HCT116 (cell line): ENCODE results near the gene KCTD2. TPM values are rescaled to one million over a fixed set of nuclear protein-coding genes. Genes with fewer than 3 reads are reported as not detected.

Experiments used
- ATAC-seq: fragments of 200-7000 bp; cut with Tn5 transposase; 2 replicates; pipeline ENCODE4 v1.9.1; 2020; ENCODE audit warnings: mild to moderate bottlenecking, moderate library complexity
- BruUV-seq: library from RNA; stranded (reverse); fragments of 400-500 nt; replicated peaks from 2 replicates; lab custom pipeline; 2021; lab: Mats Ljungman, UMichigan
- CTCF ChIA-PET: fragments of 300-600 bp; sonication (Branson Sonifier 250); formaldehyde crosslinking; loops from one replicate; lab custom pipeline; 2021; ENCODE audit warnings: antibody characterized with exemption; lab: Charles Lee
- POLR2A ChIA-PET: fragments of 300-600, 350-600 bp; sonication (Branson Sonifier 250); formaldehyde crosslinking; loops from one replicate; lab custom pipeline; 2021; ENCODE audit warnings: antibody characterized with exemption; lab: Charles Lee
- RAD21 ChIA-PET, 2 experiments: fragments of 300-600 bp; sonication (Branson Sonifier 250); formaldehyde crosslinking; loops; one replicate each; lab custom pipeline; 2023; ENCODE audit warnings: low total read pairs in 2 of 2; ENCODE audit not compliant: uncharacterized antibody in 2 of 2, unreplicated experiment in 2 of 2, low non-redundant PET in 1 of 2; lab: Charles Lee
- DNase-seq: peaks from one replicate; pipeline ENCODE4 v3.0.0-alpha.2; 2010; ENCODE audit warnings: low read depth, low spot score
- H2AFZ ChIP-seq: fragments of 200-600 bp; shearing (Covaris generic), sonication (generic); 2 replicates; pipeline ENCODE4 v1.6.1; 2017; ENCODE audit warnings: low read depth, mixed run types, mixed read lengths, antibody characterized with exemption, low read length; ENCODE audit not compliant: poor library complexity, severe bottlenecking
- H3K27ac ChIP-seq: 2 replicates; pipeline ENCODE4 v1.5.1; 2012; ENCODE audit warnings: low read depth, low read length
- H3K27me3 ChIP-seq: fragments of 200-600 bp; sonication (generic); 2 replicates; pipeline ENCODE4 v1.6.1; 2016; ENCODE audit warnings: mixed run types, low read length, mixed read lengths; ENCODE audit not compliant: insufficient read depth
- H3K36me3 ChIP-seq, 2 experiments: fragments of 200-500 bp in 1 of 2; fragments of 200-600 bp in 1 of 2; sonication (Bioruptor generic) in 1 of 2; sonication (generic) in 1 of 2; 2 replicates each; pipeline versions ENCODE4 v1.5.1 to v1.6.1; 2014 to 2016; ENCODE audit warnings: low read length in 2 of 2, inconsistent platforms in 1 of 2, mixed read lengths in 1 of 2, mixed run types in 1 of 2; ENCODE audit not compliant: insufficient read depth in 2 of 2, control insufficient read depth in 1 of 2
- H3K4me1 ChIP-seq, 2 experiments: fragments of 200-600 bp in 1 of 2; sonication (generic) in 1 of 2; 2 replicates each; pipeline versions ENCODE4 v1.5.1 to v1.6.1; 2012 to 2017; ENCODE audit warnings: low read length in 2 of 2, inconsistent platforms in 1 of 2, mild to moderate bottlenecking in 1 of 2, mixed read lengths in 1 of 2, mixed run types in 1 of 2, moderate library complexity in 1 of 2; ENCODE audit not compliant: insufficient read depth in 2 of 2, control insufficient read depth in 1 of 2
- H3K4me2 ChIP-seq: fragments of 200-600 bp; sonication (generic); 2 replicates; pipeline ENCODE4 v1.6.1; 2017; ENCODE audit warnings: mixed run types, low read length, mixed read lengths
- H3K4me3 ChIP-seq, 2 experiments: fragments of 200-600 bp in 1 of 2; sonication (generic) in 1 of 2; replicated peaks in 1 of 2; 2 replicates each; pipeline ENCODE4 v1.5.1; 2011 to 2016; ENCODE audit warnings: low read length in 2 of 2, control low read depth in 1 of 2, low read depth in 1 of 2, mild to moderate bottlenecking in 1 of 2, mixed read lengths in 1 of 2, mixed run types in 1 of 2
- H3K79me2 ChIP-seq: fragments of 200-600 bp; sonication (generic); 2 replicates; pipeline ENCODE4 v1.6.1; 2017; ENCODE audit warnings: mild to moderate bottlenecking, mixed run types, low read length, moderate library complexity, mixed read lengths; ENCODE audit not compliant: insufficient read depth
- H3K9ac ChIP-seq: fragments of 200-600 bp; sonication (generic); 2 replicates; pipeline ENCODE4 v1.6.1; 2016; ENCODE audit warnings: low read length, mixed read lengths
- H3K9me2 ChIP-seq: fragments of 200-600 bp; sonication (generic), shearing (Covaris generic); 2 replicates; pipeline ENCODE4 v1.6.1; 2017; ENCODE audit warnings: mixed run types, mild to moderate bottlenecking, moderate library complexity; ENCODE audit not compliant: insufficient read depth
- H3K9me3 ChIP-seq, 2 experiments: fragments of 200-500 bp in 1 of 2; fragments of 200-600 bp in 1 of 2; sonication (Bioruptor generic) in 1 of 2; sonication (generic) in 1 of 2; 2 replicates each; pipeline ENCODE4 v1.6.1; 2014 to 2017; ENCODE audit warnings: low read length in 2 of 2, mixed read lengths in 2 of 2, inconsistent platforms in 1 of 2, low read depth in 1 of 2, mild to moderate bottlenecking in 1 of 2, mixed run types in 1 of 2, moderate library complexity in 1 of 2; ENCODE audit not compliant: control insufficient read depth in 1 of 2, insufficient read depth in 1 of 2
- H4K20me1 ChIP-seq: fragments of 200-600 bp; sonication (generic), shearing (Covaris generic); 2 replicates; pipeline ENCODE4 v1.6.1; 2017; ENCODE audit warnings: mixed run types, mild to moderate bottlenecking, moderate library complexity; ENCODE audit not compliant: insufficient read depth
- ATF3 ChIP-seq: IDR thresholded peaks from 2 replicates; pipeline ENCODE4 v1.6.1; 2012
- CBX3 ChIP-seq: IDR thresholded peaks from 2 replicates; pipeline ENCODE4 v1.6.1; 2012; ENCODE audit warnings: low read depth
- ELF1 ChIP-seq: IDR thresholded peaks from 2 replicates; pipeline ENCODE4 v1.6.1; 2012; ENCODE audit warnings: low read depth, borderline replicate concordance
- EZH2phosphoT487 ChIP-seq: fragments of 200-600 bp; IDR thresholded peaks from 2 replicates; pipeline ENCODE4 v1.6.1; 2018; ENCODE audit warnings: antibody characterized with exemption, borderline replicate concordance
- JUND ChIP-seq: IDR thresholded peaks from 2 replicates; pipeline ENCODE4 v1.6.1; 2012
- MAX ChIP-seq: IDR thresholded peaks from 2 replicates; pipeline ENCODE4 v1.6.1; 2012
- POLR2A ChIP-seq: IDR thresholded peaks from 2 replicates; pipeline ENCODE4 v1.7.0; 2011; ENCODE audit warnings: borderline replicate concordance; ENCODE audit not compliant: insufficient read depth, insufficient read length; ENCODE audit errors: extremely low read depth
- POLR2AphosphoS5 ChIP-seq: IDR thresholded peaks from 2 replicates; pipeline ENCODE4 v1.6.1; 2011; ENCODE audit warnings: mild to moderate bottlenecking, low read depth, low read length, moderate library complexity
- RAD21 ChIP-seq: IDR thresholded peaks from 2 replicates; pipeline ENCODE4 v1.6.1; 2012; ENCODE audit warnings: low read depth, mild to moderate bottlenecking
- SIN3A ChIP-seq: IDR thresholded peaks from 2 replicates; pipeline ENCODE4 v1.6.1; 2012; ENCODE audit warnings: low read depth
- SP1 ChIP-seq: IDR thresholded peaks from 2 replicates; pipeline ENCODE4 v1.6.1; 2012; ENCODE audit warnings: low read depth
- SRF ChIP-seq: IDR thresholded peaks from 2 replicates; pipeline ENCODE4 v1.6.1; 2012; ENCODE audit warnings: low read depth
- YY1 ChIP-seq: IDR thresholded peaks from 2 replicates; pipeline ENCODE4 v1.6.1; 2011; ENCODE audit warnings: low read length, low read depth, moderate library complexity, mild to moderate bottlenecking; ENCODE audit not compliant: insufficient replicate concordance; ENCODE audit errors: extremely low read depth
- ZBTB33 ChIP-seq: IDR thresholded peaks from 2 replicates; pipeline ENCODE4 v1.6.1; 2011; ENCODE audit warnings: mild to moderate bottlenecking, low read length, moderate library complexity; ENCODE audit not compliant: insufficient replicate concordance; ENCODE audit errors: extremely low read depth
- ZFX ChIP-seq: fragments of 450-650 bp; IDR thresholded peaks from 2 replicates; pipeline ENCODE4 v1.6.1; 2017
- ZNF274 ChIP-seq: fragments of 200-500 bp; sonication (Bioruptor generic); IDR thresholded peaks from 2 replicates; pipeline ENCODE4 v1.6.1; 2014; ENCODE audit warnings: mild to moderate bottlenecking, low read depth, low read length, inconsistent platforms
- intact Hi-C: fragments of 100-400 bp; cut with micrococcal nuclease; formaldehyde crosslinking; loops from 2 replicates; pipeline ENCODE4 v1.10.0; 2022
- total RNA-seq: library from RNA; stranded (reverse); gene quantifications from one replicate; pipeline ENCODE4 v1.2.1, GENCODE V29; 2021; ENCODE audit not compliant: unreplicated experiment

Gene KCTD2
- total RNA-seq, 1 experiment from 2014 or later, result 23.3 TPM

GRCh38 chr17:75011401-75012095, 35.5 kb upstream of the KCTD2 start:
- ChIA-PET CTCF (interaction anchor here (0.6 to 3.8 kb wide), 10 partner anchors 13 to 1669 kb away, joined by 3 to 35 read pairs (median 6); partner anchors contain the start of gene CDR2L), RAD21 (interaction anchor here in 1 of 2 experiments (0.6 to 1.6 kb wide), 2 partner anchors 23 to 50 kb away, joined by 3 to 7 read pairs; no protein-coding TSS in a partner anchor), POLR2A (interaction anchor here (1.0 to 3.2 kb wide), 9 partner anchors 12 to 195 kb away, joined by 3 to 15 read pairs (median 5); partner anchors contain the start of genes CDR2L and SLC16A5)
- peaks cover 31% of the 10 kb centered on the region for H3K79me2 ChIP-seq
- H4K20me1 ChIP-seq, result no peaks in the 10 kb centered on the region
- intact Hi-C loops, result loop anchor here (1.0 kb wide), 1 partner anchor 50 kb away; no protein-coding TSS in a partner anchor
- H3K27me3 ChIP-seq, result no peaks in the 10 kb centered on the region
- 0 out of 2 replicates have a peak, but pooled peaks have one; percentile 0 for ATAC-seq
- H3K27ac ChIP-seq, result peak overlapping the region; percentile 76
- TF ChIP-seq YY1 (no peak), MAX (no peak), SRF (no peak), EZH2phosphoT487 (no peak), ZNF274 (no peak), ELF1 (no peak), RAD21 (no peak), ATF3 (no peak), POLR2A (no peak), POLR2AphosphoS5 (no peak), SP1 (no peak), SIN3A (no peak), ZFX (no peak), CBX3 (no peak), ZBTB33 (no peak), JUND (no peak)
- no peaks in the 10 kb centered on the region for H3K9me2 ChIP-seq
- no TSS peak for BruUV-seq
- peaks cover 0 to 2% of the 10 kb centered on the region in 2 experiments; a peak in 1 of 4 replicates for H3K36me3 ChIP-seq
- peak overlapping the region; percentile 85 for H3K4me2 ChIP-seq
- H2AFZ ChIP-seq, result no peak overlapping the region
- H3K4me1 ChIP-seq, result peaks cover 11 to 19% of the 10 kb centered on the region in 2 experiments
- peak overlapping the region; percentile 79 for H3K9ac ChIP-seq
- no peak for DNase-seq
- H3K9me3 ChIP-seq, result no peaks in the 10 kb centered on the region
- peak overlapping the region; percentile 83 to 95 for H3K4me3 ChIP-seq
